Heart right ventricle (tissue), 16 donors: ENCODE measurements around the gene IRF1. TPM values are rescaled to one million over a fixed set of nuclear protein-coding genes. Genes with fewer than 3 reads are reported as not detected.

Source experiments
- ATAC-seq, 8 donors: fragments of 200-7000 bp; cut with Tn5 transposase; one replicate each; pipeline ENCODE4 v1.9.1; 2020; ENCODE audit warnings: mild to moderate bottlenecking in 8 of 8, moderate library complexity in 8 of 8, moderate number of reproducible peaks in 1 of 8
- DNase-seq, 2 donors: peaks; one replicate each; pipeline ENCODE4 v3.0.0-alpha.2; 2020
- H3K27ac ChIP-seq, 10 donors: fragments of 200-600 bp; sonication (generic) in 2 of 10; one replicate each; pipeline versions ENCODE4 v1.5.0 to v1.8.0; 2020 to 2022; ENCODE audit warnings: mild to moderate bottlenecking in 3 of 10
- H3K27me3 ChIP-seq, 7 donors: fragments of 200-600 bp; one replicate each; pipeline ENCODE4 v1.8.0; 2021 to 2022; ENCODE audit warnings: mild to moderate bottlenecking in 2 of 7
- H3K36me3 ChIP-seq, 9 donors: fragments of 200-600 bp; sonication (generic) in 1 of 9; one replicate each; pipeline versions ENCODE4 v1.5.0 to v1.8.0; 2020 to 2022; ENCODE audit warnings: mild to moderate bottlenecking in 2 of 9
- H3K4me1 ChIP-seq, 9 donors: fragments of 200-600 bp; sonication (generic) in 1 of 9; one replicate each; pipeline versions ENCODE4 v1.5.0 to v1.8.0; 2020 to 2022; ENCODE audit warnings: mild to moderate bottlenecking in 4 of 9
- H3K4me3 ChIP-seq, 10 donors: fragments of 200-600 bp; sonication (generic) in 2 of 10; one replicate each; pipeline versions ENCODE4 v1.5.0 to v1.8.0; 2020 to 2022; ENCODE audit warnings: mild to moderate bottlenecking in 7 of 10, moderate library complexity in 2 of 10
- H3K9me3 ChIP-seq, 11 donors: fragments of 200-600 bp in 10 of 11; sonication (generic) in 2 of 11; one replicate each; pipeline versions ENCODE4 v1.5.0 to v1.8.0; 2013 to 2022; ENCODE audit warnings: mild to moderate bottlenecking in 2 of 11, control low read depth in 1 of 11, moderate library complexity in 1 of 11
- WGBS, 2 donors: extraction: QIAGEN DNeasy Blood & Tissue Kit; methylation state at CpG; one replicate each; pipeline ENCODE4 v1.1.7; 2013; ENCODE audit warnings: inconsistent platforms in 1 of 2; 5-methylcytosine and 5-hydroxymethylcytosine counted together
- intact Hi-C, 10 donors: fragments of 100-400 bp; cut with DNase I; formaldehyde crosslinking; loops; one replicate each; pipeline versions ENCODE4 v1.11.1 to v1.14.2; 2022
- polyA plus RNA-seq, 2 donors: library from polyadenylated mRNA; stranded (reverse); fragments of 200-250 nt; gene quantifications; one replicate each; pipeline ENCODE4 v1.2.3, GENCODE V29; 2013
- total RNA-seq, 10 donors: library from RNA; stranded (reverse); fragmentation: NEBNext Ultra II Directional in 3 of 10; extraction: Animal tissue kit (Norgen Biotek cat#: 25700) in 3 of 10; gene quantifications; one replicate each; pipeline versions ENCODE4 v1.2.1 to v1.2.4, GENCODE V29; 2021 to 2023
- TF ChIP-seq, protein P1 (sequence below), 9 donors: fragments of 200-600 bp; sonication (generic) in 2 of 9; IDR thresholded peaks; one replicate each; pipeline versions ENCODE4 v1.5.0 to v1.8.0; 2021 to 2022; ENCODE audit warnings: antibody characterized with exemption in 9 of 9, mild to moderate bottlenecking in 5 of 9, moderate library complexity in 1 of 9
- donor health status: Arrhythmogenic right ventricular cardiomyopathy.
- donor health status: ischemic (EF 13 %, LVEDD 7.1; RV severe dilation, severe dysfunction).
- donor health status: healthy with polysubstance abuse.
- donor health status: DM: no; HTN: yes; CAD: no.
- donor health status: DM: no; HTN: no; CAD: no.
- donor health status: ischemic (EF 25% LVEDD 6.9; RV normal size, moderate dysfunction).
- donor health status: ischemic (EF 25% LVEDD 5.7; RV mildly dilated, moderate dysfunction).
- donor health status: healthy.
- donor health status: DM: yes; HTN: yes; CAD: no.
- donor health status: Ischemic cardiomyopathy.
- donor health status: ischemic (EF 35%, LVEDD 5.7; RV mildly dilated, moderate dysfunction).
- donor health status: nonischemic (EF 11% LVEDD 7.7; RV severe dilation, severe dysfunction).
- donor health status: DM: yes; HTN: yes; CAD: no.
- donor health status: PGD.
- donor health status: ischemic (EF 29% LVEDD 5.4; RV normal size, mild dysfunction).
- donor health status: nonischemic (EF 23%, LVEDD 6.1; RV moderate dilation, normal function).

The IRF1 gene
- total and polyA plus RNA-seq, 12 donors, result 8.6 to 146 (median 17.7) TPM

GRCh38 chr5:132458651-132459030 is 31.9 kb downstream of the IRF1 start:
- Histone ChIP-seq H3K9me3 (no peaks in the 10 kb centered on the region), H3K27ac (peak overlapping the region in 6 of 10 donors; percentile 7 to 96 (median 48)), H3K27me3 (no peaks in the 10 kb centered on the region), H3K36me3 (peaks cover 0 to 41% (median 7%) of the 10 kb centered on the region in 9 donors), H3K4me3 (no peak overlapping the region), H3K4me1 (peaks cover 8 to 100% (median 73%) of the 10 kb centered on the region in 9 donors)
- DNase-seq, result no peak
- no peak for ATAC-seq
- intact Hi-C loops, result no loop called here
- WGBS, 2 donors, result 93% methylated on average over 1 of the region's 1 CpG
- TF ChIP-seq, protein P1, sequence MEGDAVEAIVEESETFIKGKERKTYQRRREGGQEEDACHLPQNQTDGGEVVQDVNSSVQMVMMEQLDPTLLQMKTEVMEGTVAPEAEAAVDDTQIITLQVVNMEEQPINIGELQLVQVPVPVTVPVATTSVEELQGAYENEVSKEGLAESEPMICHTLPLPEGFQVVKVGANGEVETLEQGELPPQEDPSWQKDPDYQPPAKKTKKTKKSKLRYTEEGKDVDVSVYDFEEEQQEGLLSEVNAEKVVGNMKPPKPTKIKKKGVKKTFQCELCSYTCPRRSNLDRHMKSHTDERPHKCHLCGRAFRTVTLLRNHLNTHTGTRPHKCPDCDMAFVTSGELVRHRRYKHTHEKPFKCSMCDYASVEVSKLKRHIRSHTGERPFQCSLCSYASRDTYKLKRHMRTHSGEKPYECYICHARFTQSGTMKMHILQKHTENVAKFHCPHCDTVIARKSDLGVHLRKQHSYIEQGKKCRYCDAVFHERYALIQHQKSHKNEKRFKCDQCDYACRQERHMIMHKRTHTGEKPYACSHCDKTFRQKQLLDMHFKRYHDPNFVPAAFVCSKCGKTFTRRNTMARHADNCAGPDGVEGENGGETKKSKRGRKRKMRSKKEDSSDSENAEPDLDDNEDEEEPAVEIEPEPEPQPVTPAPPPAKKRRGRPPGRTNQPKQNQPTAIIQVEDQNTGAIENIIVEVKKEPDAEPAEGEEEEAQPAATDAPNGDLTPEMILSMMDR (IDR thresholded peaks at IDR 0.05), result no peak

GRCh38 chr5:132458226-132458560 is 32.4 kb downstream of the IRF1 start:
- TF ChIP-seq, protein P1 (IDR thresholded peaks at IDR 0.05), result no peak
- intact Hi-C loops, result no loop called here
- Histone ChIP-seq H3K27ac (peak overlapping the region in 4 of 10 donors; percentile 7 to 96 (median 56)), H3K4me3 (no peak overlapping the region), H3K27me3 (no peaks in the 10 kb centered on the region), H3K4me1 (peaks cover 8 to 100% (median 69%) of the 10 kb centered on the region in 9 donors), H3K36me3 (peaks cover 0 to 45% (median 8%) of the 10 kb centered on the region in 9 donors), H3K9me3 (no peaks in the 10 kb centered on the region)
- ATAC-seq, result no peak
- no peak for DNase-seq
- WGBS, 2 donors, result 92 to 96% methylated on average over 3 of the region's 3 CpGs

GRCh38 chr5:132457371-132458225 is 33.0 kb downstream of the IRF1 start:
- H3K27me3 ChIP-seq, result no peaks in the 10 kb centered on the region
- H3K36me3 ChIP-seq, result peaks cover 0 to 42% (median 8%) of the 10 kb centered on the region in 9 donors
- no peaks in the 10 kb centered on the region for H3K9me3 ChIP-seq
- no peak for DNase-seq
- H3K4me1 ChIP-seq, result peaks cover 8 to 100% (median 63%) of the 10 kb centered on the region in 9 donors
- WGBS, 2 donors, result 82% methylated on average over 2 of the region's 2 CpGs
- H3K4me3 ChIP-seq, result no peak overlapping the region
- TF ChIP-seq, protein P1 (IDR thresholded peaks at IDR 0.05), result no peak
- intact Hi-C loops, result no loop called here
- peak in 7 of 8 donors; percentile 27 to 60 (median 43) for ATAC-seq
- peak overlapping the region in 9 of 10 donors; percentile 4 to 96 (median 69) for H3K27ac ChIP-seq

DNA sequence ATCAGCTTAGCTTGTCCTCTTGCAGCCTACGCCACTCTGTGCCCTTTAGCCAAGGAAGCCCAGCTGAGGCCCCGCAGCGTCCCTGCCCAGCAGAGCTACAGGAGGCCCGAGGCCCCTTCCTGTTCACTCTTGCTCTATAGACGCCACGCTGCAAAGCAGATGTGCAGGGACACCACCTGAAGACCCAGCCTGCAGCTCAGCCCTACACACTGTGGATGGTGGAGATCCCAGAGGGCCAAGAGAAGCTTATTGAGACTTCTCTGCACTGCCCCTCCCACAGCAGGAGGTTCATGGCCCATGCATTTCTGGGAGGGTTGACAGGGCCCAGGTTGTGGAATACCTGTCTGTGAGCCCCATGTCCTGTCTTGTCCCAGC is 33.6 kb downstream of the IRF1 start:
- H3K36me3 ChIP-seq, result peaks cover 0 to 39% (median 8%) of the 10 kb centered on the region in 9 donors
- no peaks in the 10 kb centered on the region for H3K27me3 ChIP-seq
- intact Hi-C loops, result no loop called here
- no peaks in the 10 kb centered on the region for H3K9me3 ChIP-seq
- TF ChIP-seq, protein P1 (IDR thresholded peaks at IDR 0.05), result no peak
- peak in 2 of 8 donors; percentile 2 to 10 for ATAC-seq
- H3K4me1 ChIP-seq, result peaks cover 8 to 99% (median 60%) of the 10 kb centered on the region in 9 donors
- 90 to 94% methylated on average over 6 of the region's 6 CpGs for WGBS, 2 donors
- H3K4me3 ChIP-seq, result no peak overlapping the region
- no peak for DNase-seq
- peak overlapping the region; percentile 12 to 96 (median 66) for H3K27ac ChIP-seq
